ENCODE results near the gene CNTFR. TPM values are rescaled to one million over a fixed set of nuclear protein-coding genes. Genes with fewer than 3 reads are reported as not detected.

The CNTFR gene
- total and polyA plus RNA-seq, 2 donors (not counting 1 experiment from before 2014, with no cell fraction given) = not detected

DNA sequence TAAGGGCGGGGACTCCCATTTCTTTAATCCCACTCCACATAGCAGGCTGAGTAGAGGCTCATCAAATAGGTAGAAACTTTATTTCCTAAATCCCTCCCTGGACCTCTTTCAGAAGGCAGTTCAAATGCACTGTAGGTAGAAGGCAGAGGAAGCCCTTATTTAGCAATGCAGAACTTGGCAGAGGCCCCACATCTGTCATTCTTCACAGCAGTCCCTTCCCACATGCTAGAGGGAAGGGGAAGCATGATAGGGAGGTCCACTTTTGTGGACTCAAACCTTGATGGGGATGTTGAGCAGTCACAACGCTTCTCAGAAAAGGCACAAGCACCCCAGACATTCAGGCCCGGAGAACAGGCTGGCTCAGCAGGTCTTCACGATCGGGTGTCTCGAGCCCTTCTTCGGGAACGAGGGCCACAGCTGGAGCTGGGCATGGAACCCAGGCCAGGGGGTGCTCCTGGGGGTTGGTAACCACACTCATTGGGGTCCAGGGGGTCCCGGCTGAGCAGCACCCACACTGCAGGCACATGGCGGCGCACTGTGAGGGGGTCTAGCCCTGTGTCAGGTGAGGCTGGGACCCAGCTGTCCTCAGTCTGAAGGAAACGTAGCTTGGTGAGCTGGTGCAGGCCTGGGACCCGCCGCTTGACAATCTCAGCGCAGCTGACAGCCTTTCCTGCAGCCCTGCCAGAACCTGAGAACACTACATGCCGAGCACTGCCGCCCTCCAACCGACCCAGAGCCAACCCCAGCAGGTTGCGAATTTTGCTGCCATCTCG lies 21.1 kb upstream of the CNTFR start:
- POLR2A ChIA-PET = interaction anchor here (0.5 to 2.6 kb wide), 3 partner anchors 10 to 45 kb away, joined by 4 to 10 read pairs (median 8); partner anchors contain the start of genes DCTN3 and SIGMAR1
- peak overlapping the region; percentile 91 for H3K4me3 Mint-ChIP-seq
- peak overlapping the region in 1 of 5 experiments; percentile 97 for H3K4me3 ChIP-seq (ENCODE audit: control extremely low read depth in 1 of 5, extremely low read depth in 1 of 5, insufficient read depth in 1 of 5, low read depth in 2 of 5, low read length in 4 of 5)

More for the DNA sequence above, 21.1 kb upstream of the CNTFR start:
- Mint-ChIP-seq H3K27me3 (no peaks in the 10 kb centered on the region), H3K9me3 (ENCODE audit: insufficient read depth) (no peaks in the 10 kb centered on the region), H3K4me1 (peaks cover 22% of the 10 kb centered on the region), H3K27ac (no peak overlapping the region)
- Histone ChIP-seq H3K27me3 (replicated peaks in 1 of 4; ENCODE audit: control extremely low read depth in 1 of 4, control insufficient read depth in 3 of 4, insufficient read depth in 4 of 4, low read length in 3 of 4) (no peaks in the 10 kb centered on the region), H3K27ac (ENCODE audit: low read length in 2 of 2) (no peak overlapping the region), H2AFZ (ENCODE audit: insufficient read depth, low read depth, low read length, poor library complexity, severe bottlenecking) (no peak overlapping the region), H3K79me2 (ENCODE audit: control insufficient read depth, insufficient read depth, low read length) (peaks cover 9% of the 10 kb centered on the region), H3K4me1 (ENCODE audit: control insufficient read depth in 2 of 2, insufficient read depth in 2 of 2, low read length in 2 of 2) (peaks cover 7 to 21% of the 10 kb centered on the region in 2 donors), H3K4me2 (replicated peaks; ENCODE audit: low read depth, low read length, poor library complexity, severe bottlenecking) (peak overlapping the region; percentile 98), H4K20me1 (ENCODE audit: control insufficient read depth, insufficient read depth, low read length, poor library complexity, severe bottlenecking) (no peaks in the 10 kb centered on the region), H3K36me3 (replicated peaks in 1 of 2; ENCODE audit: control extremely low read depth in 1 of 2, control insufficient read depth in 1 of 2, extremely low read depth in 1 of 2, insufficient read depth in 2 of 2, low read length in 1 of 2) (peaks cover 0 to 8% of the 10 kb centered on the region in 2 experiments), H3K9ac (ENCODE audit: low read length) (no peak overlapping the region), H3K9me3 (ENCODE audit: control extremely low read depth in 1 of 3, control insufficient read depth in 2 of 3, insufficient read depth in 1 of 3, low read length in 2 of 3) (peaks cover 0 to 7% (median 0%) of the 10 kb centered on the region in 3 donors)
- no peak for TF ChIP-seq EZH2 (IDR thresholded peaks at IDR 0.05; ENCODE audit: borderline replicate concordance, insufficient read depth, low read depth, low read length, poor library complexity, severe bottlenecking)
- TF ChIP-seq, protein P1, sequence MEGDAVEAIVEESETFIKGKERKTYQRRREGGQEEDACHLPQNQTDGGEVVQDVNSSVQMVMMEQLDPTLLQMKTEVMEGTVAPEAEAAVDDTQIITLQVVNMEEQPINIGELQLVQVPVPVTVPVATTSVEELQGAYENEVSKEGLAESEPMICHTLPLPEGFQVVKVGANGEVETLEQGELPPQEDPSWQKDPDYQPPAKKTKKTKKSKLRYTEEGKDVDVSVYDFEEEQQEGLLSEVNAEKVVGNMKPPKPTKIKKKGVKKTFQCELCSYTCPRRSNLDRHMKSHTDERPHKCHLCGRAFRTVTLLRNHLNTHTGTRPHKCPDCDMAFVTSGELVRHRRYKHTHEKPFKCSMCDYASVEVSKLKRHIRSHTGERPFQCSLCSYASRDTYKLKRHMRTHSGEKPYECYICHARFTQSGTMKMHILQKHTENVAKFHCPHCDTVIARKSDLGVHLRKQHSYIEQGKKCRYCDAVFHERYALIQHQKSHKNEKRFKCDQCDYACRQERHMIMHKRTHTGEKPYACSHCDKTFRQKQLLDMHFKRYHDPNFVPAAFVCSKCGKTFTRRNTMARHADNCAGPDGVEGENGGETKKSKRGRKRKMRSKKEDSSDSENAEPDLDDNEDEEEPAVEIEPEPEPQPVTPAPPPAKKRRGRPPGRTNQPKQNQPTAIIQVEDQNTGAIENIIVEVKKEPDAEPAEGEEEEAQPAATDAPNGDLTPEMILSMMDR (IDR thresholded peaks at IDR 0.05) = no peak
- CTCF ChIA-PET = interaction anchor here (0.5 to 8.3 kb wide), 8 partner anchors 10 to 455 kb away, joined by 3 to 150 read pairs (median 4); partner anchors contain the start of genes DCTN3 and SIGMAR1
- ATAC-seq (ENCODE audit: low read depth) (no peak), DNase-seq (no peak)
- WGBS (ENCODE audit: insufficient coverage) = 96% methylated on average over 20 of the region's 20 CpGs
- intact Hi-C loops (cut with micrococcal nuclease) = loop anchor here (10.0 kb wide), 1 partner anchor 796 kb away; the partner anchor contains the start of gene UBE2R2

Measured in B cell (primary cell).